ENCODE measurements around the gene MUC5B.

Gene MUC5B

GRCh38 chr11:1223346-1224110, 662 bp downstream of the MUC5B start:
- DNase-seq = no peak

DNA sequence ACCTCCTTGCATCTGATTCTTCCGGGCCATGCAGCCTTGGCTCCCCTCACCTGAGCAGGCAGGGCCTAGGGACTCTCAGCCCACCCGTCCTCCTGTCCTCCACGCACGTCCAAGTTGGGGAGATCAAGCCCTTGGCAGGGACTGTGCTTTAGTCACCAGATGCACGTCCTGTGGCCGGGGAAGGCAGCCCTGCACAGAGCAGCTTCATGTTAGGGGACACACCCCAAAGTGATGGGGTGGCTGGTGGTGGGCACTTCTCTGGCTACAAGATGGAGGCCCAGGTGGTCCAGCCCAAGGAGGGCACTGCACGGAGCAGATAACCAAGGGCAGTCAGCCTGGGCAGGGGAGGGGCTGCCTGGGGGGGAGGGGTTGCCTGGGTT, 1.2 kb downstream of the MUC5B start:
- no peak for DNase-seq

GRCh38 chr11:1224491-1225385, 1.9 kb downstream of the MUC5B start:
- DNase-seq = no peak

GRCh38 chr11:1225386-1226225, 2.7 kb downstream of the MUC5B start:
- DNase-seq = no peak

DNA sequence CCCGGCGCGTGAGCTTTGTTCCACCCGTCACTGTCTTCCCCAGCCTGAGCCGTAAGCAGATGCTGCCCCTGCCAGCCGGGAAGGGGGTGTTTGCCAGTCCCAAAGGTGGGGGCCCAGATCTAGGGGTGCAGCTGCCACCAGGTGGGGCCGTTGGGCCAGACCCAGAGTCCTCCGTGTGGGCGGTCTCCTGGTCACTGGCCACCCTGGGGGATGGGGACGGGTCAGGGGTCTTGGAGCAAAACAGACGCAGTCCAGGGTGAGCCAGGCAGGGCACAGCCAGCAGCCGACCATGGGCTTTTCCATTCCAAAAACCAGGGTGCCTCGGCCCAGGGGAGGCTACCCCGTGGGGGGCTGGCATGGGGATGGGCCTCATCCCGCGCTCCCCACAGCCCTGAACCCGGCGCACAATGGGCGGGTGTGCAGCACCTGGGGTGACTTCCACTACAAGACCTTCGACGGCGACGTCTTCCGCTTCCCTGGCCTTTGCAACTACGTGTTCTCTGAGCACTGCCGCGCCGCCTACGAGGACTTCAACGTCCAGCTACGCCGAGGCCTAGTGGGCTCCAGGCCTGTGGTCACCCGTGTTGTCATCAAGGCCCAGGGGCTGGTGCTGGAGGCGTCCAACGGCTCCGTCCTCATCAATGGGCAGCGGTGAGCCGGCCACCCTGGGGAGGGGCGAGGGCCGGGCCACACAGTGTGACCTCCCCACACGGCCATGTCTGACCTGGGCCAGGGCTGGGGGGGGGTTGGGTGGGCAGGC, 3.5 kb downstream of the MUC5B start:
- DNase-seq = no peak

DNA sequence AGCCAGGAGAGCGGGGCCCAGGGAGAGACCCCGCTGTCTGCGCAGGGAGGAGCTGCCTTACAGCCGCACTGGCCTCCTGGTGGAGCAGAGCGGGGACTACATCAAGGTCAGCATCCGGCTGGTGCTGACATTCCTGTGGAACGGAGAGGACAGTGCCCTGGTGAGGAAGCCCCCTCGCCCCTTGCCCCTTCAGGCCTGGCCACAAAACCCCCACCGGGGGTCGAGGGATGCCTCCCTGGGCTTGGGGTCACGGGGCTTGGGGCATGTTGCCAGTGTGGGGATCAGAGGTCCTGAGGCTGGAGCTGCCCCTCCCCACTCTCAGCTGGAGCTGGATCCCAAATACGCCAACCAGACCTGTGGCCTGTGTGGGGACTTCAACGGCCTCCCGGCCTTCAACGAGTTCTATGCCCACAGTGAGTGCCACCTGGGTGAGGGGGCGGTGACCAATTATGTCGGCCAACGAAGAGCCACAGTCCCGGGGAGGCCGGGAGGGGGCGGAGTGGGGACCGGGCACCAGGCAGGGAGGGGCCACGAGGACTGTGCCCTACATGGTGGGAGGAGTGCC, 4.2 kb downstream of the MUC5B start:
- DNase-seq = no peak

DNA sequence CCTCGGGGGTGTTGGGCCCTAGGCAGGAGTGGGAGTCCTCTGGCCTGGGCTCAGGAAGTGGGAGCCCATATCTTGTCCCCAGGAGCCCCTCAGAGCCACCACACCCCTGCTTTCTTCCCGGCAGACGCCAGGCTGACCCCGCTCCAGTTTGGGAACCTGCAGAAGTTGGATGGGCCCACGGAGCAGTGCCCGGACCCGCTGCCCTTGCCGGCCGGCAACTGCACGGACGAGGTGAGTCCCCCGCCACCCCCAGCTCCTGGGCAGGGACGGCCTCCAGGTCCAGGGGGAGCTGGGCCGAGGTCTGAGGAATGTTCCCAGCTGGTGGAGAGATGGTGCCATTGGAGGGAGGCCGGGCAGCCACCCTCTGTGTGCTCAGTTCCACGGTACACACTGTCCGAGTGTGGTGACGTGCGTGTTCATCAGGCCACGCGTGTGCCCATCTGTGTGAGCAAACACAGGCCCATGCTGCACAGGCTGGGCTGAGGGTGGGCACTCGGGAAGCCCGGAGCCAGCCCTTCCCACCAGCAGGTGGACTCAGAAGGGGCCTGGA, 4.8 kb downstream of the MUC5B start:
- no peak for DNase-seq

GRCh38 chr11:1228101-1228821, 5.4 kb downstream of the MUC5B start:
- DNase-seq = no peak

DNA sequence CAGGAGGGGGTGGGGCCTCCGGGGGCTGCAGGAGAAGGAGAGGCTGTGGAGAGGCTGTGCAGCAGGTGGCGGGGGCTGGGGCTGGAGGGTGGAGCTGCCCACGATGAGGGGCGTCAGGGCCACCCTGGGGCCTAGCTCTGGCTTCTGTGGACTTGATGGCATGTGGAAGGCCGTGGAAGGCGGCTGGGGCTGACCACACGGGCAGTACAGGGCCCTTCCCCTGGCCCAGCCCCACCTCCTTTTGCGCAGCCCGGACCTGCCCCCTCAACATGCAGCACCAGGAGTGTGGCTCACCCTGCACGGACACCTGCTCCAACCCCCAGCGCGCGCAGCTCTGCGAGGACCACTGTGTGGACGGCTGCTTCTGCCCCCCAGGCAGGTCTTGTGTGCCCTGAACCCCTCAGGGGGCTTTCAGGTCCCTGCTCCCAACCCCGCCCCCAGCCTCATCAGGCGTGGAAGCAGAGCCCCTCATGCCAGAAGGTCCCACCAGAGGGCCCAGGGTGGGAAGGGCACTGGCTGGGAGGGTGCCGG, 6.1 kb downstream of the MUC5B start:
- no peak for DNase-seq

DNA sequence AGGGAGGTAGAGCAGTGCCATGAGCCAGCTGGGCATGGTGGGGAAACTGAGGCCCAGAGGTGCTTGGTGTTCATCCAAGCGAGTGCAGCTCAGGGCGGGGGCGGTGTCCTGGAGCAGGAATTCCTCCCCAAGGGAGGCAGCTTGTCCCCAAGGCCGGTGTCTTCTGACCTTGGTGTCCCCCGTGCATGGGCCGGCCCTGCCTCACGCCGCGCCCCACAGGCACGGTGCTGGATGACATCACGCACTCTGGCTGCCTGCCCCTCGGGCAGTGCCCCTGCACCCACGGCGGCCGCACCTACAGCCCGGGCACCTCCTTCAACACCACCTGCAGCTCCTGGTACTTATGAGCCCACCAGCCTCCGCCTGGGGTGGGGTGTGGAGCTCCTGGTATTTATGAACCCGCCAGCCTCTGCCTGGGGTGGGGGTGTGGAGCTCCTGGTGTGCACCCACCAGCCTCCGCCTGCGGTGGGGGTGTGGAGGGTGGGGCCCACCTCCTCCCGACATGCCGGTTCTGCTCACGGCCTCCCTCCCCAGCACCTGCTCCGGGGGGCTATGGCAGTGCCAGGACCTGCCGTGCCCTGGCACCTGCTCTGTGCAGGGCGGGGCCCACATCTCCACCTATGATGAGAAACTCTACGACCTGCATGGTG, 6.7 kb downstream of the MUC5B start:
- DNase-seq = no peak

DNA sequence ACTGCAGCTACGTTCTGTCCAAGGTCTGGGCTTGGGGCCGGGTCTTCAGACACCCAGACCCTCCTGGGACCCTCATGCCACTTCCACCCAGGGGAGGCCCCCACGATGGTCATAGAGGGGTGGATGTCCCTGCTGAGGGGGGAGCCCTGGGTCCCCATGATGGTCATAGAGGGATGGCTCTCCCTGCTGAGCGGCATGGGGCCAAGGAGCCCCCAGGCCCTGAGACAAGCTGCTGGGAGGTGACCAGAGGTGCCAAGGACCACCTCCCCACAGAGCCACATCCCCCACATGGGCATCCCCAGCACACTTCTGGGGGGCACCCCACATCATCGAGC, 7.2 kb downstream of the MUC5B start:
- no peak for DNase-seq

DNA sequence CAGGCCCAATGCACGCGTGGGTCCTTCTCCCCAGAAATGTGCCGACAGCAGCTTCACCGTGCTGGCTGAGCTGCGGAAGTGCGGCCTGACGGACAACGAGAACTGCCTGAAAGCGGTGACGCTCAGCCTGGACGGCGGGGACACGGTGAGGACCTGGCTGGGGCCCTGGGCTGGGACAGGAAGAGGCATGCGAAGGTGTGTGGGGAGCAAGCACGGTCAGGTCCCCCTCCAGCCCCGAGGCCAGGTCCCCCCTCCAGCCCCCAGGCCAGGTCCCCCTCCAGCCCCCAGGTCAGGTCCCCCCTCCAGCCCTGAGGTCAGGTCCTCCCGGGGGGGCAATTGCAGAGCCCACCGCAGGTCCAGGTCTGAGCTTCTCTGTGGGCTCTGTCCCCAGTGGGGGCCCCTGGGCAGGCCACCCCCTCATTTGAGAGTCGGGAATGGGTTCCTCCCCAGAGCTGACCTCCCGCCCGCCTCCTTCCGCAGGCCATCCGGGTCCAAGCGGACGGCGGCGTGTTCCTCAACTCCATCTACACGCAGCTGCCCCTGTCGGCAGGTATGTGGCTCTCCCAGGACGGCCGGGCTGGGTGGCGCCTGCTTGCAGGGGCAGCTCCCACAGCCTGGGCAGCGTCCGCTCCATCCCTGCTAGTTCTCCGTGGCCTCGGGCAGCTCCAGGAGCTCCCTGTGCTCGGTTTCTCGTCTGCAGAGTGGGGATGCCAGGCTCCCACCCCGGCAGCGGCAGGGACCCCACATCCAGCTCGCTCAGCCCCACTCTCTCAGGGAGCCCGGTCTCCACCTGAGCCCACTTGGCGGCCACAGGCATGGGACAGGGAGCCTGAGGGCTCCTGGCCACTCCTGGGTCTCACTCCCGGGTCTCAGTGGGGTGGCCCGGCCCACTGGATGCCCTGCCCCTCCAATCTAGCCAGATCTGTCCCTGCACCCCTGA, 7.9 kb downstream of the MUC5B start:
- no peak for DNase-seq

DNA sequence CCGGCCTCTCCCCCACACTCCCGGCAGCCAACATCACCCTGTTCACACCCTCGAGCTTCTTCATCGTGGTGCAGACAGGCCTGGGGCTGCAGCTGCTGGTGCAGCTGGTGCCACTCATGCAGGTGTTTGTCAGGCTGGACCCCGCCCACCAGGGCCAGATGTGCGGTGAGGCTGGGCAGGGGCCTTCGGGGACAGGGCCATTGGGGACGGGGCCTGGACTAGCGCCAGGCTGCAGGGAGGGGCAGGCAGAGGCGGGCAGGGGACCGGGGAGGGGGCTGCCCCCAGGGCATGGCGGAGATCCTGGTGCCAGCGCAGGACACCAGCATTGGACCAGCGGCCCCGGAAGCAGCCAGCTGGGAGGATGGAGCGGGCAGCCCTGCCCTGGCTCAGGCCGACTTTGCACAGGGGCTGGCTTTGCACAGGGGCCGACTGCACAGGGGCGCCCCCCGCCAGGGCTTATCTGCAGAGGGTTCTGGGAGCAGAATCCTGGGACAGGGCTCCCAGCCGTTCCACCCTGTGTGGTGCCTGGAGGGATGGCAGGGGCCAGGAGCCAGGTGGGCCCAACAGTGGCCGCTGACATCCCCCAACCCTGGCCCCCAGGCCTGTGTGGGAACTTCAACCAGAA, 8.6 kb downstream of the MUC5B start:
- DNase-seq = no peak

DNA sequence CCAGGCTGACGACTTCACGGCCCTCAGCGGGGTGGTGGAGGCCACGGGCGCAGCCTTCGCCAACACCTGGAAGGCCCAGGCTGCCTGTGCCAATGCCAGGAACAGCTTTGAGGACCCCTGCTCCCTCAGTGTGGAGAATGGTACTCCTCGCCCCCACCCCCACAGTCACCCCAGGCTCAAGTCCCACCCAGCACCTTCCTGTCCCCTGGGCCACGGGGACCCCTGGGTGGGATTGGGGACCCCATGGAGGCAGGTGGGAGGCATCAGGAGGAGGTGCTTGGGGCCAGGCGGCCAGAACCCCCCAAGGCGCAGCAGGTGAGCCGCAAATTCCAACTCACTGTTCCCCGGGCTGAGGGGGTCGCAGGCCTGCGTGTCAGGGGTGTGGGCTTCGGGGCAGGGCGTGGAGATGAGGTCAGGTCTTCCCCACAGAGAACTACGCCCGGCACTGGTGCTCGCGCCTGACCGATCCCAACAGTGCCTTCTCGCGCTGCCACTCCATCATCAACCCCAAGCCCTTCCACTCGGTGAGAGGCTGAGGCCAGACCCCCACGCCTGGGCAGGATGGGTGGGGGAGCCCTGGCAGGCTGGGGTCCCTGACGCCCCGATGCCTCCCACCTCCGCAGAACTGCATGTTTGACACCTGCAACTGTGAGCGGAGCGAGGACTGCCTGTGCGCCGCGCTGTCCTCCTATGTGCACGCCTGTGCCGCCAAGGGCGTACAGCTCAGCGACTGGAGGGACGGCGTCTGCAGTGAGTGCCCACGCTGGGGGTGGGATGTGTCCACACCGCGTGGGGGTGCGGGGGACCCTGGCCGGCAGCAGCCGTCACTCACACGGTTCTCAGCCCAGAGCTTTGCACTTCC, 9.4 kb downstream of the MUC5B start:
- DNase-seq = no peak

DNA sequence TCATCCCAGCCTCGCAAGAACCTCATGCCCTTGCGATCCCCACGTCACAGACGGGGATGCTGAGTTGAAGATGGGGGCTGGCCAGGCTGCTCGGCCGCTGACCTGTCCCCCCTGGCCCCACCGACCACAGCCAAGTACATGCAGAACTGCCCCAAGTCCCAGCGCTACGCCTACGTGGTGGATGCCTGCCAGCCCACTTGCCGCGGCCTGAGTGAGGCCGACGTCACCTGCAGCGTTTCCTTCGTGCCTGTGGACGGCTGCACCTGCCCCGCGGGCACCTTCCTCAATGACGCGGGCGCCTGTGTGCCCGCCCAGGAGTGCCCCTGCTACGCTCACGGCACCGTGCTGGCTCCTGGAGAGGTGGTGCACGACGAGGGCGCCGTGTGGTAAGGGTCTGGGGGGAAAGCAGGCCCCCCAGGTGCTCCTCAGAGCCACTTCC, 10.0 kb downstream of the MUC5B start:
- DNase-seq = no peak

GRCh38 chr11:1233351-1234053, 10.6 kb downstream of the MUC5B start:
- DNase-seq = no peak
